ENCODE measurements around the gene LRBA.

Gene LRBA

GRCh38 chr4:150497612-150498011 lies 517.5 kb downstream of the LRBA start:
- no peak overlapping the region for H3K4me3 ChIP-seq (ENCODE audit: low read depth, low read length)
- TF ChIP-seq CTCF (IDR thresholded peaks at IDR 0.05; ENCODE audit: insufficient read depth, low read depth, low read length, missing control alignments), result no peak
- no peak for DNase-seq (ENCODE audit: low read depth)

- no peak overlapping the region for H3K4me3 ChIP-seq (ENCODE audit: low read depth, low read length)
- TF ChIP-seq CTCF (IDR thresholded peaks at IDR 0.05; ENCODE audit: insufficient read depth, low read depth, low read length, missing control alignments), result no peak
- DNase-seq (ENCODE audit: low read depth), result no peak
Measured at GRCh38 chr4:150495550-150495949, 519.5 kb downstream of the LRBA start.

- no peak for TF ChIP-seq CTCF (IDR thresholded peaks at IDR 0.05; ENCODE audit: insufficient read depth, low read depth, low read length, missing control alignments)
- DNase-seq (ENCODE audit: low read depth), result no peak
- no peak overlapping the region for H3K4me3 ChIP-seq (ENCODE audit: low read depth, low read length)
Measured at GRCh38 chr4:150493851-150494250, 521.2 kb downstream of the LRBA start.

GRCh38 chr4:150491132-150492049 lies 523.7 kb downstream of the LRBA start:
- TF ChIP-seq CTCF (IDR thresholded peaks at IDR 0.05; ENCODE audit: insufficient read depth, low read depth, low read length, missing control alignments), result no peak
- H3K4me3 ChIP-seq (ENCODE audit: low read depth, low read length), result no peak overlapping the region
- DNase-seq (ENCODE audit: low read depth), result no peak

GRCh38 chr4:150482581-150482980 lies 532.5 kb downstream of the LRBA start:
- no peak for TF ChIP-seq CTCF (IDR thresholded peaks at IDR 0.05; ENCODE audit: insufficient read depth, low read depth, low read length, missing control alignments)
- no peak for DNase-seq (ENCODE audit: low read depth)
- no peak overlapping the region for H3K4me3 ChIP-seq (ENCODE audit: low read depth, low read length)

GRCh38 chr4:150479657-150480056 lies 535.4 kb downstream of the LRBA start:
- no peak for TF ChIP-seq CTCF (IDR thresholded peaks at IDR 0.05; ENCODE audit: insufficient read depth, low read depth, low read length, missing control alignments)

GRCh38 chr4:150477869-150478268 lies 537.2 kb downstream of the LRBA start:
- no peak for TF ChIP-seq CTCF (IDR thresholded peaks at IDR 0.05; ENCODE audit: insufficient read depth, low read depth, low read length, missing control alignments)
- no peak for DNase-seq (ENCODE audit: low read depth)
- no peak overlapping the region for H3K4me3 ChIP-seq (ENCODE audit: low read depth, low read length)

More at GRCh38 chr4:150479657-150480056, 535.4 kb downstream of the LRBA start:
- no peak overlapping the region for H3K4me3 ChIP-seq (ENCODE audit: low read depth, low read length)
- DNase-seq (ENCODE audit: low read depth), result no peak

Data from GM12865 (cell line).